Stimulated activated CD4-positive, alpha-beta T cell treated with anti-CD3 and anti-CD28 coated beads, TNF-alpha, amount 100 ng/mL, for 48 hours (primary cell): ENCODE measurements around the gene PPP6R1.
"Not testable (repeated sequence)": the region's sequence is repeated elsewhere in the genome, so short reads cannot be mapped to it uniquely, and the experiment has no call there.

ENCODE experiments used
- DNase-seq, 3 donors: peaks; one replicate each; pipeline ENCODE4 v3.0.0-alpha.2; 2020; ENCODE audit warnings: low read depth in 3 of 3

The PPP6R1 gene

DNA sequence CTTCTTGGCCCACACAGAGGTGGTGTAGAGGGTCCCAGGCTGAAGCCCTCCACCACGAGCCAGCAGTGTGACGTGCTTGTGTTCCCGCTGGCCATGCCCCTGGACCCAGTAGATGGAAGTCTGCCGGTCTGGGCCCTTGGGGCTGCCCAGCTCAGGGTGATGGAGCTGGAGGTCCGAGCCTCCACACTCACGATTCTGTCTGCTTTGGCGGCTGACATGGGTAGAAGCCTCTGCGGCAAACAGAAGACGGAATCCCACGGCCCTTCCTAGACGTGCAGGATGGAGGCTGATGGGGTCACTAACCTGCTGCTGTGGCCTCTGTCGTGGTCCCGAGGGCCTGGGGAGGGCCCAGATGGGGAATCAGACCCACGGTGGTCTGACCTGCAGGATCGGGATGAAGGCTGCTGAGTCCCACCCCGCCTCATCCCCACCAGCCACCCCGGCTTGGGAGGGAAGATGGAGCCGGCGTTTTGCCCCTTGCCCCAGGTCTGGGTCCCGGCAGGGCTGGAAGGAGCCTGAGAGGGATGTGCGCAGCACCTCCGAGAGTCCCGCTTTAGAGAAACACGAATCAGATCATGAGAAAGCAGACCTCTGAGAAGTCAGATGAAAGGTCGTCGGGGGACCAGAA is 34.7 kb downstream of the PPP6R1 start:
- no peak for DNase-seq

DNA sequence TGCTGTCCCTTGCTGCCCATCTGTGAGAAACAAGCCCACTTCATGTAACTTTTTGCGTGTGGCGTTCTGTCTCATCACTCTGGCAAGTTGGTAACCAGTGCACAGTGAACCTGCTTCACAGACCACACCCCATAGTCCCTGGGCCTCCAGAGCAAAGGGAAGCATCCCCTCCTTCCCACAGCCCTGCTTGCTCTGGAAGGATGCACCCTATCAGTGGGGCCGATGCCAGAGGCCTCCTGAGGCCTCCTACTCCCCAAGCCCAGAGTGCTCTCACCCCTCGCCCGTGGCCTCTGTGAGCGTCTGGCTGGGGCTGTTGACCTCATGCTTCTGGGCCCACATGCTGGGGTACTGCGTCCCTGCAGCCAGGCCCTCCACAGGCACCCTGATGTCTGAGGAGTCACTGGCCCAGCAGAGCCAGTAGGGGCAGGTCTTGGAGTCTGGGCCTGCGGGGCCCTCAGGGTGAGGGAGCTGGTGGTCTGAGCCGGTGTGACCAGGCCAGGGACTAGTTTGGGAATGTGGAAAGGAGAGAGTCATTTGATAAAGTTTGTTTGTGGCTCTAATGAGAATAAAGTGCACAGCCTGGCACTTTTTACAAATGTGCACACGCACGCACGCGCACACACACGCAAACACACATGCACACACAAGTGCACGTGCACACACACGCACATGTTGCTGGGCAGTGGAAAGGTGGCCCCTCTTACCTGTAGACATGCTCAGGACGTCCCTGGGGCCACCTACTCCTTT is 35.4 kb downstream of the PPP6R1 start:
- DNase-seq, result no peak

DNA sequence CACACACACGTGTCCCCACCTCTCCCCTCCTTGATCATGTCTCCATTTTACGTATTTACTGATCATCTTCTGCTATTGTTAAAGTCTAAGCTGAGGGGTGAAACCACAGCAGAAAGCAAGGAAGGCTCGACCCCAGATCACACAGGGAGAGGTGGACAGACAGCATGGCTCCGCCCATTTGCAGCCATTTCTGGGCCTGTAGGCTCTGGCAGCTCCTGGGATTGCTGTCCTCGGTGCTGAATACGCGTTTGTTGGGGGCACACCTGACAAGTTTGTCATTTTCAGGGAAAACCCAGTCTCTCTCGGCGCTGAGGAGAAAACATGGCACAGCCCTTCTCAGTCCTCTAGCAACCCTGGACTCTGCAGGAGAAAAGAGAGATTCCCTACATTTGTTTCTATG is 38.3 kb downstream of the PPP6R1 start:
- DNase-seq, result no peak

DNA sequence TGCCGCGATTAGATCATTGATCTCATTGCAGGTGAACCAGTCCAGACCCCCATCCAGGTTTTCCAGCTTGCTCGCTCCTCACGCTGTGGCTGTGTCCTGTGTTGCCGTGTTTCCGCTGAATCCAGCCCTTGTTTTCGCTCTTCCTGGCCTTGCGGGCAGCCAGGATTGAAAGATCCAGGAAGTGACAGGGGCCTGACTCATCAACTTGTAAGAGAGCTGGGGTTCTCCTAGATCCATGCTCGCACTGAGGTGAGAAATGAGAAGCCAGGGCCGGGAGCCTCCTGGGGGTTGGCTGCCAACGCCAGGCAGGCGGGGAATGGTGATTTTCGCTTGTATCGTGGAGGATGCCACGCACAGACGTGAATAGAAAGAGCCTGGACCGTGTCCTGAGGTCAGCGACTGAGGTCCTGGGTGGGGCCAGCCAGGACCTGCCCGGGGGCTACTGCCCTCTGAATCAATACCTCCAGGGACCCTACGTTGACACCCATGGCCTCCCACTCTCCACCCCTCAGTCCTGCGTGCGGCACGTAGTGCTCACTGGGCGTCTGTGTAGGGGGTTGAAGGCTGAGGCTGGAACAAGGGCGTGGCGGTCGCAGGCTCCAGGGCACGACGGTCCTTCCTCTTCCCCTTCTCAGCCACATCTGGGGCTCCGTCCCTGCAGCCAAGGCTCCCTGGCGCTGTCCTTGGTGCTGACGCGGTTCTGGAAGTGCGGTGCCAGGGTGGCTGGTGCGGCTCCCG is 42.2 kb downstream of the PPP6R1 start:
- peak; percentile 47 to 57 (median 53) for DNase-seq

DNA sequence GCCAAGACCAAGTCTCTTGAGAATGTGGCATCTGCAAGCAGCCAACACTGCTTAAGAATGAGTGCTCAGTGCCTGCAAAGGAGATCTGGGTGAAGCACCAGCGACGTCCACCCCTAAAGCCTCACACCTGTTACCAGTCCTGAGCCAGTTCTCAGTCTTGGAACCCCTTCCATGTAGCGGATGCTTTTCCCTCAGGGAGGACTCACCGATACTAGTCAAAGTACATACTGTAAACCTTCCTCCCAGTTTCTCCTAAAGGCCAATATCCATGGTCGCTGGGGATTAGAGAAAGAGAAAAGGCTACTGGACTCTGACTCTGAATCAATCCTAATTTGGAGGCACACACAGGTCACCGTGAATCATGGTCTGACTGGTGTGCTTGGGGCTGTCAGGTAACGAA is 45.3 kb downstream of the PPP6R1 start:
- DNase-seq, result no peak

DNA sequence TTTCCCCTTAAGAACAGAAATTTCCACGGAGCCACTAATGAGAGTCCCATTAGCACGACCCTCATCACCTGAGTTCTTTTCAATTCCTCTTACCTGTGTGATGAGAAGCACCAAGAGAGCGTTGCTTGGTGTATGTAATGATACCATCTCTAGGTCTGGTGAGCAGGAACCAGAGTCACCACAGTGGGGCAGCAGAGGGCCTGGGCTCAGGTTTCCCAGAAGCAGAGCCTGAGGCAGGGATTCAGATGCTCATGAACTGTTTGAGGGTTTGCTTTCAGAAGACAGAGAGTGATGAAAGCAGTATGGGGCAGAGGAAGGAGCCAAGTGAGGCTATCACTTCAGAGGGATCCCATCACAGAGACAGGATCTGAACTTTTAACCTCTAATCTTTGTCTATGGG is 46.4 kb downstream of the PPP6R1 start:
- DNase-seq, result peak; percentile 23 to 41 (median 25)

DNA sequence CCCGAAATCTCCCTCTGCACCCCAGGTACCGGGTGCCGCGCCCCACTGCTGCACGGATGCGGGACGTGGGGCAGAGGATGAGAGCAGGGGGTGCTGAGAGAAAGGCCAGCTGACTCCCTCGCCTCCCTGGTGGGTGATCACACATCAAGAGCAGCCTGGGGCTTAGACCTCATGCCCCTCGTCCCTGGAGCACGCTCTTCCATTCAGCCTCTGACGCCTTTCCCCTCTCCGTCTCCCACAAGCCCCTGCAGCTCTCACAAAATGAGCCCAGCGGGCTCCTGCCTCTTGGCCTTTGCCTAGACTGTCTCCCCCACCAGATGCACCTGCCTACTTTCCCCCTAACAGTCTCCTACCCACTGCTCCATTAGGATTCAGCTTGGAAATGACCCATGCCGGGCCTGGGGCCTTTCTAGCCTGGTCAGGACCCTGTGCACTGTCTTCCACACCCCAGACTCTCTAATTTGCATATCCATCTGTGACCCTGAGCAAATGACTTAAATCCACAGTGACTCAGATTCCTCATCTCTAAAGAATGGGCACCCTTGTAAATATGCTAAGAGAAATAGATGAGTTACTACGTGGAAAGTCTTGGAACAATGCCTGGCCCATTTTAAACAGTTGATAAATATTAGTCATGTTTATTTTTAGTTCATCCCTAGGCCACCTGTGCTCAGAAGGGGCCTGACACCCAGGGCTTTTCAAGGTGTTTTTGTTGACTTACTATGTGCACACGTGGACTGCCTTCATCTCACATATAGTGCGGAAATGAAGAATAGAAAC is 48.9 kb downstream of the PPP6R1 start:
- no peak for DNase-seq

DNA sequence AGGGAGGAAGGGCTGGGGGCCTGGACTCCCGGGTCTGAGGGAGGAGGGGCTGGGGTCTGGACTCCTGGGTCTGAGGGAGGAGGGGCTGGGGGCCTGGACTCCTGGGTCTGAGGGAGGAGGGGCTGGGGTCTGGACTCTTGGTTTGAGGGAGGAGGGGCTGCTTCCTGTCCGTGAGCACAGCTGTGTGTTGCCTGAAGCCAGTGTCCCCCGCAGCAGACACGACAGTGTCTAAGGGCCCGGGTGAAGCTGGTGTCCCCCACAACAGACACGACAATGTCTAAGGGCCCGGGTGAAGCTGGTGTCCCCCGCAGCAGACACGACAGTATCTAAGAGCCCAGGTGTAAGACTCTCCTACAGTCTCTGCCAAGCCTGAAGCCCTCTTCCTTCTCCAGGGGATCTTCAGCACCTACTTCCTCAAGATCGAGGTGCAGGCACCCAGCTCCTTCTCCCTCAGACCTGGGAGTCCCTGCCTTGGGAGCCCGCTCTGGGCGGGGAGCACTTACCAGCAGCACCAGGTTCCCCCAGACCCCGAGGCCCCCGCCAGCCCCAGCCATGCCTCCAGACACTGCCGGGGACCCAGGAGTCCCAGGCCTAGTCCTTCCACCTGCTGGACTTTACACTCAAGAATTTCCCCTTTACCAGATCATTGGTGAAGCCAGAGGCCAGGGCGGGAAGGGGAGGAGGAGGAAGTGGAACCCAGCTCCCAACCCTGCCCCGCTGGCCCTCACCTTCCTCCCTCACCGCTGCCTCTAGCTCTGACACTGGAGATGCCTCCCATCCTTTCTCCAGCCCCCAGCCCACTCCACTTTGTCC is 49.7 kb downstream of the PPP6R1 start, which contains the start of gene PTPRH:
TSS of gene PTPRH (minus strand) at position 622 of the 813 bp plus-strand sequence. CDS start at position 554, 68 bp downstream.
- no peak for DNase-seq

DNA sequence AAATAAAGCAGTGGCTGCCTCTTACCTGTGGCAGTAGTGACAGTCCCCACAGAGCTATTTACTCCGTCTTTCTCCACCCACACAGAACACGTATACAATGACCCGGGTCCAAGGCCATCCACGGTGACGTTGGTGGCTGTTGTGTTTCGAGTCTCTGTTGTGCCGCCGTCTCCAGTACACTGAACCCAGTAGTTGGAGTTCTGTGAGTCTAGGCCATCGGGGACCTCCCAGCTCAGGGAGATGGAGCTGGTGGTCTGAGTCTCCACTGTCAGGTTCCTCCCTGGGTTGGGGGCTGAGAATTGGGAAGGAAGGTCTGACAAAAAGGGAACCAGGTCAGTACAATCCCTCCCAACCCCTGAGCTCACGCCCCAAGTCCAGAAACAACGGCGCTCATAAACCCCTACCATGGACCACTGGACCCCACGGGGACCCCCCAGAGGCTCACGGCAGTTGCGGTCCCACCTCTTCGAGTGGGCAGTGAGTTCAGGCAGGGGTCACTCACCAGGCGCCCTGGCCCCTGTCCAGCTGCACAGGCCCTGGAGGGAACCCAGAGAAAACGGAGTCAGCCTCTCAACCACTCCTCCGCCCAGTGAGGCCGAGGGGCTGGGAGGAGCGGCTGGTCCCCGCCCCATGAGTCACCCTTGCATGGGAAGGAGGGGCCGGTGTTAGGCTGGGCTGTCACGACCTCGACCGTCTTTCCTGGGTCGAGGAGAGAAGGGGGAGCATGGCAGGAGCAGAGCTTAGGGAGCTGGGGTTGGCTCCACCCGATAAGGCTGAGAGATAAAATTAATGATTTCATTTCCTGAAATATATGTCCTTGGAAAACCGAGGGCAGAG is 51.9 kb downstream of the PPP6R1 start:
- peak; percentile 19 to 51 (median 43) for DNase-seq

DNA sequence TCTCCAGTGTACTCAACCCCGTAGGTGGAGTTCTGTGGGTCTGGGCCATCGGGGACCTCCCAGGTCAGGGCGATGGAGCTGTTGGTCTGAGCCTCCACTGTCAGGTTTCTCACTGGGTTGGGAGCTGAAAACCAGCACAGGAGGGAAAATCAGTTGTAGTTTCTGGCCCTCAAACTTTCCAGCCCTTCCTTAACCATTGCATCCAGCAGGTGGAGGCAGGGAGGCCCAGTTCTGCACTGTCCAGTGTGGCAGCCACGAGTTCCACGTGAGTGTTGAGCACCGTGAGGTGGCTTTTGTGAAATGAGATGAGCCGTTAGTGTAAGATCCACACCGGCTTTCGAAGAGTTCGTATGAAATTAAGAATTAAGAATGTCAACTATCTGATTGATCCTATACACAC is 56.6 kb downstream of the PPP6R1 start:
- DNase-seq, result not testable (repeated sequence)

DNA sequence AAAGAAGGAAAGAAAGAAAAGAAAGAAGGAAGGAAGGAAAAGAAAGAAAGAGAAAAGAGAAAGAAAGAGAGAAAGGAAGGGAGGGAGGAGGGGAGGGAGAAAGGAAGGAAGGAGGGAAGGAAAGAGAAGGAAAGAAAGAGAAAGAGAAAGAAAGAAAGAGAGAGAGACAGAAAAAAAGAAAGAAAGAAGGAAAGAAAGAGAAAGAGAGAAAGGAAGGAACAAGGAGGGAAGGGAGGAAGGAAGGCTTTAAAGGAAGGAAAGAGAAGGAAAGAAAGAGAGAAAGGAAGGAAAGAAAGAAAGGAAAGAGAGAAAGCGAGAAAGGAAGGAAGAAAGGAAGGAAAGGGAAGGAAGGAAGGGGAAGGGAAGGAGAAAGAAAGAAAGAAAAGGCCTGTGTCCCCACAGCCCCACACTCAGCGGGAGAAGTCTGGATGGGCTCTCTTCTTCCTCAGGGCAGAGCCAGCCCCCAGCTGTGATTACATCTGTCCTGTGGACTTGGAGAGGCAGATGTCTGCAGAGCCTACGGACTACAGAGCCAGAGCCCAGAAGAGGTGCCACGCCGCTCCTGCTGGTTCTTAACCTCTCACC is 59.1 kb downstream of the PPP6R1 start:
- DNase-seq, result no peak

DNA sequence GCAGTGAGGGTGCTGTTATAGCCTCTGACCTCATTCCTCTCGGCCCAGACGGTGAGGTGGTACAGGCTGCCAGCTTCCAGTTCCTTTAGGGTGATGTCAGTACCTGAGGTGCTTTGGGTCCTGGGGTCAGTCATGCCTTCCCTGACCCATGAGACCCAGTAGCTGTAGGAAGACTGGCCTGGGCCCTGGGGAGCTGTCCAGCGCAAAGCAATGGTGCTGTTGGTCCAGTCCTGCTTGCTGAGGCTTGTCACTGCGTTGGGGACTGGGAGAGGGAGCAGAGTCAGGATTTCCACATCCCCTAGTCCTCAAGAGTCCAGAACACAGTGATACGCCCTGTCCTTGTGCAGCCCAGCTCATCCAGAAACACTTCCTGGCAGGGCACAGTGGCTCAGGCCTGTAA is 60.2 kb downstream of the PPP6R1 start:
- no peak for DNase-seq

DNA sequence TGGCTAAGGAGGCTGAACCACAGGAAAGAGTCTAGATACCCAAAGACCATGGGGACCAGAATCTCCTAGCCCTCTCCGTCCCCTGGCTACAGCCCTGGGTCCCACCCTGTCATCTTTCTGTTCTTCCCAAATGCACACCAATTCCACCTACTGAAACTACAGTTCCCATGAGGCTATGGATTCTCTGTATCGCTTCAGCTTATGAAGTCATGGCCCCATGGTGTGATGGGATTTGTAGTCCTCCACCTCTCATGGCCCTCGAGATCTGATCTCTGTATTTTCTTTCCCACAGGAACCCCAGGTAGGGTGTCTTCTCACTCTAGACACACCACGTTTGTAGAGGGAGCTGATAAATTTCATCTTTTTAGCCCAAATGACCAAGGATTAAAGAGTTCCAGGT is 61.3 kb downstream of the PPP6R1 start:
- no peak for DNase-seq

DNA sequence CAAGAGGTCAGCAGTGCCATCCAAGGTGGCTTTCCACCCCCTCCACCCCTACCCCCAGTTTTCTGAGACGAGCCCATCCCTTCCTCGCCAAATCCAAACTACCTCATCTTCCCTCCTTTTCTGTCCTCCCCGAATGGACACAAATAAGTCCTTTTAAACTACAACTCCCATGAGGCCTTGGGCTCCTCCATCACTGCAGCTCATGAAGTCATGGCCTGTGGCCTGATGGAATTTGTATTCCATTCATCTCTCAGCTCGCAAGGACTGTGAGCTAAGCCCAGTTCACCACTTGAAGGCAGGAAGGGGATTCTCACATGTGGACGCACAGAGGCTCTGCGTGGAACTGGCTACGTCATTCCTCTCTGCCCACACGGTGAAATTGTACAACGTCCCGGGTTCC is 62.0 kb downstream of the PPP6R1 start:
- no peak for DNase-seq

DNA sequence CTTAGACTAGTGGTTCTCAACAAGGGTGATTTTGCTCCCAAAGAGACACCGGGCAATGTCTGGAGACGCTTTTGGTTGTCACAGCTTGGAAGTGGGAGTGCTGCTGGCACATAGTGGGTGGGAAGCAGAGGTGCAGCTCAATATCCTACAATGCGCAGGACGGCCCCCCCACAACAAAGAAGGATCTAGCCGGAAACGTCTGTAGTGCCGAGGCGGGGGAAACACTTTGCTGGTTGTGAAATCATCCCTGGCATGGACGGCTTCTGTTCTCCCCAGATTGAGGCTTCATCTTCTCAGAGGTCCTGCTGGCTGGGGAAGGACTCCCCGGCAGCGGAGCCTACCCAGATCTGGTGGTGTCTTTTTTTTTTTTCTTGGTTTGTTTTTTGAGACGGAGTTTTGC is 65.3 kb downstream of the PPP6R1 start:
- DNase-seq, result no peak

DNA sequence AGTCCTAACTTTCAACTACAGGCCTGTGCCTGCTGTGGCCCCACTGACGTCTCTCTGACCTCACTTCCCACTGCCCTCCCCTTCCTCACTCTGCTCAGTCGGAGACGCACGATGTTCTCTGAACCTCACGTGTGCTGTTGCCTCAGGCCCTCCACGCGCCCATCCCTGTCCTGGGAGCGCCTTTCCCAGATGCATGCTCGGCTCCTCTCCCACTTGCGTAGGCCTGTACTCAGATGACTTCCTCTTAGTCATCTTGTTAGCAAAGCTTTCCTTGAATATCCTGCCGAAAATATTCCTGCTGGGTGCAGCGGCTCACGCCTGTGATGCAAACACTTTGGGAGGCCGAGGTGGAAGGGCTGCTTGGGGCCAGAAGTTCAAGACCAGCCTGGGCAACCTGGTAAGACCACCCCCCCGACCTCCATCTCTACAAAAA is 69.4 kb downstream of the PPP6R1 start:
- no peak for DNase-seq

DNA sequence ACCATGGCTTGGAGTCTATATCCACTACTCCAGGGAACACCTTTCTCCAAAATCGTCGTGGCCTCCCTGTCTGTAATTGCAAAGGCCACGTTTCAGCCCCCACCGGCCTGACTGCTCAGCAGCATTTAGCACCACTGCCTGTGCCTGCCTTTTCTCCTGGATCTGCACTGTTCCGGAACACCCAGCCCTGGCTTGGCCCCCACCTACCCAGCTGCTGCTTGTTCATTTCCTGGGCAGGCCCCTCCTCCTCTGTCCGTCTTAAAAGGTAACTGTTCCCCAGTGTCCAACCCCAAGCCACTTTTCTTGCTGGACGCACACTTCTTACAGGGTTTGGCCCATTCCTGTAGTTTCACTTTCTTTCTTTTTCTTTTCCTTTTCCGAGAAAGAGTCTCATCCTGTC is 70.2 kb downstream of the PPP6R1 start:
- no peak for DNase-seq

DNA sequence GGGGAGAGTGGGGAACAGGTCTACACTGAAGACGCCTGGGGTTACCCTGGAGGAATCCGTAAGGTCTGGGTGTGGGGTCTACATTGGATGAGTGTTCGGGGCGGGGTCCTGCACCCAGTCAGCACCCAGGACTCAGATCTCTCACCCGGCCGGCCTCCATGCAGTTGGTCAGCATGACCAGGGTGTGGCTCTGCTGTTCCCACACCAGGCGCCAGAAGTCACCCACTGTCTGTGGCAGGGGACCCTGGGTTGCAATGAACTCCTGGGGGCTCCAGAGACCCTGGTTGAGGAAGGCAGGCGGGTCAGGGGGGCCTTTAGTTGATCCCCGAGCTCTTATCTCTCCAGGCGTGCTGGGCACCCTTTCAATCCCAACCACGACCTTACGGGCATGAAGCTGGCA is 72.7 kb downstream of the PPP6R1 start:
- no peak for DNase-seq

DNA sequence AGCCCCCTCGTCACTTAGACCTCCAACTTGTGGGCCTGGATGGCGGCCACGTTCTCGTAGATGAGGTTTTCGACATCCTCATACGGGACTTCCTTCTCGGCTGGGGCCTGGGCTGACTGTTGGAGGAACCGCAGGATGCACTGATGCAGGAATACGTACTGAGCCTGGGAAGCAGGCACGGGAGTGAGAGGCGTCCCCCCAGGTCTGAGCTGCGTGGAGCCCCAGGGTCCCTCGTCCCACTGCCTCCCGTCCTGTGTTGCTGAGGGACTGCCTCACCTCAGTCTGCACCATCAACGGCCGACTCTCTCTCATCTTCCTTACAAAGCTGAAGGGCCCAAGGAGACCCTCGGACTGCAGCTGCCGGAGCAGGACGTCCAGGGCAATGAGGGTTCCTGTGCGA is 77.1 kb downstream of the PPP6R1 start:
- no peak for DNase-seq
